ENCODE measurements around the gene CDH13. TPM values are rescaled to one million over a fixed set of nuclear protein-coding genes. Genes with fewer than 3 reads are reported as not detected.
A peak's percentile ranks its signal among the peaks of the same experiment; 100 is the strongest.

The CDH13 gene
- total and polyA plus RNA-seq, 2 experiments from 2014 or later = 1.2 to 1.5 TPM

DNA sequence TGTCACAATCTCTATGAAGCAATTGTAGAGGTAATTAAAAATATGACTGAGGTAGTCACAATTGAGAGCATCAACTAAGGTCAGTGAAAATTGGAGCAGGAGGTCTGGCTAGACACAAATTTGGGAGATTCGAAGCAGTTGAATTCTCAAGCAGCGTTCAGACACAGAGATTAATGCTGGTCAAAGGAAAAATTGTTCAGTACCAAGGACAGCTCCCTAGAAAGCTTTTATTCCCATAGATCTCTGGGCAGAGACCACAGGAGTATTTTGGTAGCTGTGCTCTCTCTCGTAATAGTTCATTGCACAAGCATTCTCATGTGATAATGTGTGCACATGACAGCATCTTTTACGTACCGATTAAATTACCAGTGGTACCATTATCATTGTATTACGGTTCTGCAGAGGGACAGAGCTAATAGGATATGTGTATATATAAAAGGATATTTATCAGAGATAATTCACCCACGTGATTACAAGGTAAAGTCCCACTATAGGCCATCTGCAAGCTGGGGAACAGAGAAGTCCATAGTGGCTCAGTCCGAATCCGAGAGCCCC, 793.5 kb downstream of the CDH13 start:
- no peak overlapping the region for H3K27ac ChIP-seq
- H4K20me1 ChIP-seq (ENCODE audit: insufficient read depth, poor library complexity, severe bottlenecking) = no peaks in the 10 kb centered on the region
- peak; percentile 71 for DNase-seq (ENCODE audit: low spot score)
- no peak for TF ChIP-seq EZH2phosphoT487 (IDR thresholded peaks at IDR 0.05; ENCODE audit: low read depth, severe bottlenecking, unreplicated experiment)
- TF ChIP-seq EZH2 (IDR thresholded peaks at IDR 0.05; ENCODE audit: borderline replicate concordance) = no peak
- TF ChIP-seq, protein P1, sequence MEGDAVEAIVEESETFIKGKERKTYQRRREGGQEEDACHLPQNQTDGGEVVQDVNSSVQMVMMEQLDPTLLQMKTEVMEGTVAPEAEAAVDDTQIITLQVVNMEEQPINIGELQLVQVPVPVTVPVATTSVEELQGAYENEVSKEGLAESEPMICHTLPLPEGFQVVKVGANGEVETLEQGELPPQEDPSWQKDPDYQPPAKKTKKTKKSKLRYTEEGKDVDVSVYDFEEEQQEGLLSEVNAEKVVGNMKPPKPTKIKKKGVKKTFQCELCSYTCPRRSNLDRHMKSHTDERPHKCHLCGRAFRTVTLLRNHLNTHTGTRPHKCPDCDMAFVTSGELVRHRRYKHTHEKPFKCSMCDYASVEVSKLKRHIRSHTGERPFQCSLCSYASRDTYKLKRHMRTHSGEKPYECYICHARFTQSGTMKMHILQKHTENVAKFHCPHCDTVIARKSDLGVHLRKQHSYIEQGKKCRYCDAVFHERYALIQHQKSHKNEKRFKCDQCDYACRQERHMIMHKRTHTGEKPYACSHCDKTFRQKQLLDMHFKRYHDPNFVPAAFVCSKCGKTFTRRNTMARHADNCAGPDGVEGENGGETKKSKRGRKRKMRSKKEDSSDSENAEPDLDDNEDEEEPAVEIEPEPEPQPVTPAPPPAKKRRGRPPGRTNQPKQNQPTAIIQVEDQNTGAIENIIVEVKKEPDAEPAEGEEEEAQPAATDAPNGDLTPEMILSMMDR (IDR thresholded peaks at IDR 0.05; ENCODE audit: poor library complexity) = no peak
- H3K4me3 ChIP-seq = no peak overlapping the region
- H3K4me1 ChIP-seq (ENCODE audit: insufficient read depth) = no peaks in the 10 kb centered on the region
- H3K9me3 ChIP-seq (ENCODE audit: low read depth) = no peaks in the 10 kb centered on the region
- H3K79me2 ChIP-seq = no peaks in the 10 kb centered on the region
- no peaks in the 10 kb centered on the region for H3K9me2 ChIP-seq (replicated peaks; ENCODE audit: insufficient read depth)
- peaks cover 4% of the 10 kb centered on the region for H3K27me3 ChIP-seq
- 75% methylated on average over 9 of the region's 9 CpGs for WGBS (ENCODE audit: low lambda C conversion rate, missing lambda C conversion rate)
- no peak overlapping the region for H2AFZ ChIP-seq
- no peaks in the 10 kb centered on the region for H3K36me3 ChIP-seq (replicated peaks; ENCODE audit: insufficient read depth, low read depth)
- H3K4me2 ChIP-seq = no peak overlapping the region

DNA sequence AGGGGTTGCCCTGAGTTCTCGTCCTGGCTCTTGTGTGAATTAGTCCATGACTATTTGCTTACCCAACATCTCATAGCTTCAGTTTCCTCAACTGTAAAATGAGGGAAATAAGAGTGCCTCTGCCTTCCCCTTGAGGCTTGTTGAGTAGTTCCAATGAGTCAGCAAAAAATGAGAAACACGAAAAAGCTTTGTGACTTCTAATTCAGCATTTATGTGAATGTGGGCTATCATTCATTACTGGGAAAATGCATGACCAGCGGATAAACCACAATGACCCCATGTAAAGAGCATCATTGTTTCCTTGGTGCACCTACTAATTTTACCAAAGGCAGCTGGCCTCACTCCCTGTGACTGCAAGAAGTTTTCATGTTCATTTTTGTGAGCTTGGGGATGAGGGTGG, 806.4 kb downstream of the CDH13 start:
- no peaks in the 10 kb centered on the region for H3K79me2 ChIP-seq
- no peaks in the 10 kb centered on the region for H3K36me3 ChIP-seq (replicated peaks; ENCODE audit: insufficient read depth, low read depth)
- 76% methylated on average over 3 of the region's 3 CpGs for WGBS (ENCODE audit: low lambda C conversion rate, missing lambda C conversion rate)
- no peak overlapping the region for H3K4me3 ChIP-seq
- no peak overlapping the region for H3K27ac ChIP-seq
- no peaks in the 10 kb centered on the region for H4K20me1 ChIP-seq (ENCODE audit: insufficient read depth, poor library complexity, severe bottlenecking)
- no peaks in the 10 kb centered on the region for H3K9me3 ChIP-seq (ENCODE audit: low read depth)
- DNase-seq (ENCODE audit: low spot score) = no peak
- no peaks in the 10 kb centered on the region for H3K9me2 ChIP-seq (replicated peaks; ENCODE audit: insufficient read depth)
- H3K27me3 ChIP-seq = no peaks in the 10 kb centered on the region
- no peaks in the 10 kb centered on the region for H3K4me1 ChIP-seq (ENCODE audit: insufficient read depth)
- TF ChIP-seq EZH2 (IDR thresholded peaks at IDR 0.05; ENCODE audit: borderline replicate concordance) (no peak), EZH2phosphoT487 (IDR thresholded peaks at IDR 0.05; ENCODE audit: low read depth, severe bottlenecking, unreplicated experiment) (no peak)
- TF ChIP-seq, protein P1 (IDR thresholded peaks at IDR 0.05; ENCODE audit: poor library complexity) = no peak
- no peak overlapping the region for H3K4me2 ChIP-seq
- no peak overlapping the region for H2AFZ ChIP-seq

DNA sequence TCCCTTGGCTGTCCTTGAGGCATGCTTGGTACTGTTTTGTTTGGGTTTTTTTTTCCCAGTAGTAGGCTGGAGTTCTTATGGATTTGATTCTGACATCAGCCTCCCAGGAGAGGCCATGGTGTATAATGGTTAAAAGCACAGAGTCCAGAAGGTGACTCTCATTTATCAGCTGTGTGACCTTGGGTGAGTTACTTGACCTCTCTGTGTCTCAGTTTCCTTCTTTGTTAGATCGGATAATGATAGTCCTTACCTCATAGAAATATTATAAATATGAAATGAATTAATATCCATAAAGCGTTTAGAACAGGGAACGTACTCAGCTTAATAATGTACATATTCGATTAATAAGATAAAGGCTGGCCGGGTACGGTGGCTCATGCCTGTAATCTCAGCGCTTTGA, 810.3 kb downstream of the CDH13 start:
- Histone ChIP-seq H3K27me3 (peaks cover 5% of the 10 kb centered on the region), H3K4me3 (no peak overlapping the region), H3K9me3 (ENCODE audit: low read depth) (no peaks in the 10 kb centered on the region), H3K27ac (no peak overlapping the region), H3K4me1 (ENCODE audit: insufficient read depth) (no peaks in the 10 kb centered on the region), H4K20me1 (ENCODE audit: insufficient read depth, poor library complexity, severe bottlenecking) (no peaks in the 10 kb centered on the region), H3K9me2 (replicated peaks; ENCODE audit: insufficient read depth) (no peaks in the 10 kb centered on the region), H2AFZ (no peak overlapping the region), H3K4me2 (no peak overlapping the region), H3K36me3 (replicated peaks; ENCODE audit: insufficient read depth, low read depth) (no peaks in the 10 kb centered on the region), H3K79me2 (no peaks in the 10 kb centered on the region)
- DNase-seq (ENCODE audit: low spot score) = no peak
- TF ChIP-seq EZH2phosphoT487 (IDR thresholded peaks at IDR 0.05; ENCODE audit: low read depth, severe bottlenecking, unreplicated experiment) = no peak
- TF ChIP-seq, protein P1 (IDR thresholded peaks at IDR 0.05; ENCODE audit: poor library complexity) = no peak
- no peak for TF ChIP-seq EZH2 (IDR thresholded peaks at IDR 0.05; ENCODE audit: borderline replicate concordance)
- WGBS (ENCODE audit: low lambda C conversion rate, missing lambda C conversion rate) = 91% methylated on average over 7 of the region's 7 CpGs

All from hepatocyte (in vitro differentiated cells).